Type B pancreatic cell (in vitro differentiated cells): ENCODE results near the gene C2CD2L. TPM values are rescaled to one million over a fixed set of nuclear protein-coding genes. Genes with fewer than 3 reads are reported as not detected.

ENCODE experiments used
- DNase-seq: peaks from one replicate; pipeline ENCODE4 v3.0.0; 2021; ENCODE audit warnings: mixed read lengths; ENCODE audit not compliant: unreplicated experiment; ENCODE audit errors: extremely low spot score
- H3K27ac Mint-ChIP-seq: 2 replicates; pipeline ENCODE4 v1.8.0; 2021; ENCODE audit warnings: mild to moderate bottlenecking, mixed read lengths
- H3K27me3 Mint-ChIP-seq: 2 replicates; pipeline ENCODE4 v1.8.0; 2021; ENCODE audit warnings: mixed read lengths
- H3K36me3 Mint-ChIP-seq: 2 replicates; pipeline ENCODE4 v1.8.0; 2021; ENCODE audit warnings: mixed read lengths
- H3K4me1 Mint-ChIP-seq: one replicate; pipeline ENCODE4 v1.8.0; 2021; ENCODE audit warnings: mixed read lengths; ENCODE audit not compliant: unreplicated experiment
- H3K4me3 Mint-ChIP-seq: 2 replicates; pipeline ENCODE4 v1.8.0; 2021; ENCODE audit warnings: mild to moderate bottlenecking, mixed read lengths
- H3K9me3 Mint-ChIP-seq: 2 replicates; pipeline ENCODE4 v1.8.0; 2021; ENCODE audit warnings: mixed read lengths
- CTCF ChIP-seq: fragments of 200-600 bp; sonication (generic); conservative IDR thresholded peaks from 2 replicates; pipeline ENCODE4 v1.5.0; 2021; ENCODE audit warnings: antibody characterized with exemption, mild to moderate bottlenecking
- total RNA-seq: library from RNA; stranded (reverse); gene quantifications from 2 replicates; pipeline ENCODE4 v1.2.1, GENCODE V29; 2021; ENCODE audit warnings: low replicate concordance

Gene C2CD2L
- total RNA-seq, 1 donor from 2014 or later = 10.7 TPM

GRCh38 chr11:119115484-119116234, 8.5 kb downstream of the C2CD2L start:
- no peaks in the 10 kb centered on the region for H3K9me3 Mint-ChIP-seq
- DNase-seq = no peak
- H3K27me3 Mint-ChIP-seq = no peaks in the 10 kb centered on the region
- H3K4me1 Mint-ChIP-seq = peaks cover 6% of the 10 kb centered on the region
- peaks cover 10% of the 10 kb centered on the region for H3K36me3 Mint-ChIP-seq
- TF ChIP-seq CTCF = no peak
- no peak overlapping the region for H3K27ac Mint-ChIP-seq
- no peak overlapping the region for H3K4me3 Mint-ChIP-seq

GRCh38 chr11:119116235-119116594, 9.1 kb downstream of the C2CD2L start:
- H3K9me3 Mint-ChIP-seq = no peaks in the 10 kb centered on the region
- no peak overlapping the region for H3K4me3 Mint-ChIP-seq
- H3K4me1 Mint-ChIP-seq = peaks cover 10% of the 10 kb centered on the region
- no peak overlapping the region for H3K27ac Mint-ChIP-seq
- peaks cover 10% of the 10 kb centered on the region for H3K36me3 Mint-ChIP-seq
- TF ChIP-seq CTCF = no peak
- no peak for DNase-seq
- H3K27me3 Mint-ChIP-seq = no peaks in the 10 kb centered on the region

- Mint-ChIP-seq H3K4me1 (peaks cover 10% of the 10 kb centered on the region), H3K36me3 (peaks cover 9% of the 10 kb centered on the region), H3K27me3 (no peaks in the 10 kb centered on the region), H3K9me3 (no peaks in the 10 kb centered on the region), H3K4me3 (no peak overlapping the region), H3K27ac (no peak overlapping the region)
- no peak for DNase-seq
- no peak for TF ChIP-seq CTCF
These were observed 9.5 kb downstream of the C2CD2L start for GRCh38 chr11:119116601-119117000.

- Mint-ChIP-seq H3K36me3 (peaks cover 5% of the 10 kb centered on the region), H3K4me1 (peaks cover 12% of the 10 kb centered on the region), H3K4me3 (no peak overlapping the region), H3K27me3 (no peaks in the 10 kb centered on the region), H3K27ac (no peak overlapping the region), H3K9me3 (no peaks in the 10 kb centered on the region)
- TF ChIP-seq CTCF = no peak
- no peak for DNase-seq
These were observed 10.0 kb downstream of the C2CD2L start for GRCh38 chr11:119117004-119117706.

GRCh38 chr11:119118227-119118626, 11.1 kb downstream of the C2CD2L start:
- H3K4me1 Mint-ChIP-seq = peaks cover 18% of the 10 kb centered on the region
- DNase-seq = no peak
- no peaks in the 10 kb centered on the region for H3K27me3 Mint-ChIP-seq
- peaks cover 5% of the 10 kb centered on the region for H3K36me3 Mint-ChIP-seq
- no peak overlapping the region for H3K27ac Mint-ChIP-seq
- no peak overlapping the region for H3K4me3 Mint-ChIP-seq
- H3K9me3 Mint-ChIP-seq = no peaks in the 10 kb centered on the region
- TF ChIP-seq CTCF = no peak
